Astrocyte of the cerebellum (primary cell): ENCODE data around the gene MSH5.
A peak's percentile ranks its signal among the peaks of the same experiment; 100 is the strongest.

Experiments used
- DNase-seq: peaks from one replicate; pipeline ENCODE4 v3.0.0-alpha.2; 2011; ENCODE audit warnings: low read depth
- H3K4me3 ChIP-seq: 2 replicates; pipeline ENCODE4 v1.5.1; 2011; ENCODE audit warnings: mild to moderate bottlenecking, low read depth, low read length, moderate library complexity
- CTCF ChIP-seq: IDR thresholded peaks from 2 replicates; pipeline ENCODE4 v1.5.1; 2012; ENCODE audit warnings: low read length, low read depth, moderate library complexity, mild to moderate bottlenecking; ENCODE audit errors: missing control alignments
- in situ Hi-C: cut with HindIII; loops from 2 replicates; pipeline ENCODE4 v1.10.0; 2017; ENCODE audit warnings: low sequenced_read_pairs

Gene MSH5

GRCh38 chr6:31736021-31736767, 3.6 kb upstream of the MSH5 start, which contains the start of gene CLIC1:
Gene CLIC1 (minus strand): TSS chr6:31736530. CDS start chr6:31736300, 230 bp downstream.
- peak; percentile 28 for DNase-seq

GRCh38 chr6:31736768-31737314, 3.0 kb upstream of the MSH5 start:
- in situ Hi-C loops: no loop called here
- no peak for DNase-seq
- peak overlapping the region; percentile 99 for H3K4me3 ChIP-seq
- no peak for TF ChIP-seq CTCF

More at GRCh38 chr6:31736021-31736767, 3.6 kb upstream of the MSH5 start, which contains the start of gene CLIC1:
- H3K4me3 ChIP-seq: peak within 1 kb of the TSS; percentile 99
- in situ Hi-C loops: no loop called here
- no peak for TF ChIP-seq CTCF

- DNase-seq: no peak
- in situ Hi-C loops: no loop called here
- peak overlapping the region; percentile 5 for H3K4me3 ChIP-seq
- no peak for TF ChIP-seq CTCF
These were observed 2.4 kb upstream of the MSH5 start for GRCh38 chr6:31737315-31737990.

- peak overlapping the region; percentile 5 for H3K4me3 ChIP-seq
- TF ChIP-seq CTCF: peak; percentile 30
- in situ Hi-C loops: no loop called here
- DNase-seq: peak; percentile 65
These were observed 1.5 kb upstream of the MSH5 start for GRCh38 chr6:31737991-31738979.

- H3K4me3 ChIP-seq: peak overlapping the region; percentile 55
- no peak for DNase-seq
- no peak for TF ChIP-seq CTCF
- in situ Hi-C loops: no loop called here
These were observed 805 bp downstream of the MSH5 start for GRCh38 chr6:31740397-31741223.
